HG03045 (cell line): ENCODE results near the gene DAPK2.

ENCODE experiments used
- ATAC-seq: cut with Tn5 transposase; IDR thresholded peaks from one replicate; pipeline ENCODE4 v1.9.1; 2021; ENCODE audit warnings: mild to moderate bottlenecking, moderate library complexity; ENCODE audit not compliant: unreplicated experiment

Gene DAPK2

GRCh38 chr15:63879211-63879610 lies 167.1 kb downstream of the DAPK2 start:
- ATAC-seq, result no peak

DNA sequence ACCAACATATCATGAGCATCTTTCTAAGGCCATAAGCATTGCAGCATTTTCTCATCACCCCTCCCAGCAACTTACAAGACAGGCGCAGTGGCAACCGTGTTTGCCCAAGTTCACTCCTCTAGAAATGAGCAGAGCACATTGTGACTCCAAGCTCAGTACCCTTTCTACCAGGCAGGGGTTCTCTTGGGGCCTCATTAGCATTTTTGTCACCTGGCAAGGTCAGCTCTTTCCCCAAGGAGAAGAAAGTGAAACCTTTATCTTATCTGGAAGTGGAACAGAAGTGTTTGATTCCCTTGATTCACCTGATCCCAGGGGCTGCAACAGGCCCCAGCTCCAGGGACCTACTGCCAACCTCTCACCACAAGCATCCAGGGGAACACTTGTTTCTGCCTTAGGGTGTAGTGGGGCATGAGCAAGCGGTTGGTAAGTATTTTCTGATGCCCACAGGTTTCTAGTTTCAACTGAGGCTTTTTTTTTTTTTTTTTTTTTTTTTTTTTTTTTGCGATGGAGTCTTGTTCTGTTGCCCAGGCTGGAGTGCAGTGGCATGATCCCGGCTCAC lies 168.5 kb downstream of the DAPK2 start:
- ATAC-seq, result no peak

DNA sequence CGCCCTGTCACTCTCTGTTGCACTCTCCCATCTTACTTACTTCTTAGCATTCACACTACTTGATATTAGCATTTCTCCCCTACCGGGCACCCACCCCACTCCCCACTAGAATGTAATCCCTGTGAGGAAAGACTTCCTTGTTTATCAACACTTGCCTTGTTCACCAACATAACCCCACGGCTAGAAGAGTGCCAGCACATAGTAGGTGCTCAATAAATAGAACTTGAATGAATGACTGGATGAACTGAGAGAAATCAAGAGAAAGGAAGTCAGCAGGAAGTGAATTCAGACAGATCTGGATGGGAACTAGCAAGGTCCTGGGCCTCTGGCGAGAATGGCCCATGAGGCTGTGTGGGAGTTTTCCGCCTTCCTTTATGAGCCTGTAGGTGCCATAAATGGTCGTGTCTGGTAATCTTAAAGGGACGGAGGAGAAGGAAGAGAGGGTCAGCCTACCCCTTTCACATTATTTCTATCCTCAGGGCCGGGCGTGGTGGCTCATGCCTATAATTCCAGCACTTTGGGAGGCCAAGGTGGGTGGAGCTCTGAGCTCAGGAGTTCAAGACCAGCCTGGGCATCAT lies 170.1 kb downstream of the DAPK2 start:
- ATAC-seq, result no peak

DNA sequence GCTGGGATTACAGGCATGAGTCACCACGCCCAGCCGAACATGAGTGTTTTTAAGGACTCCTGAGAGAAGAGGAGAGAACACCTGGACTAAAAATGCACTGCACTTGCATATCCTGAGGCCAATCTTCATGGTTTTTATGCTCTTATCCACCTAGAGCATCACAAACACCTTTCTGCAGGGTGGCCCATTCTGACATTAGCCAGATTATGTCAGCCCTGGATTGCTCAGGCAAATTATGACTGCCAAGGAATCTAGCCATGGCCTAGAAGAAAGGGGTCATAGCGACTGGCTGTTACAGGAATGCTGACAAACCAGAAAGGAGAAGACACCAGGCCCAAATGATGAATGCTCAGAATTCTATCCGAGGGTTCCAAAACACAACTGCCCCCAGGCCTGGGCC lies 171.7 kb downstream of the DAPK2 start:
- ATAC-seq, result no peak

DNA sequence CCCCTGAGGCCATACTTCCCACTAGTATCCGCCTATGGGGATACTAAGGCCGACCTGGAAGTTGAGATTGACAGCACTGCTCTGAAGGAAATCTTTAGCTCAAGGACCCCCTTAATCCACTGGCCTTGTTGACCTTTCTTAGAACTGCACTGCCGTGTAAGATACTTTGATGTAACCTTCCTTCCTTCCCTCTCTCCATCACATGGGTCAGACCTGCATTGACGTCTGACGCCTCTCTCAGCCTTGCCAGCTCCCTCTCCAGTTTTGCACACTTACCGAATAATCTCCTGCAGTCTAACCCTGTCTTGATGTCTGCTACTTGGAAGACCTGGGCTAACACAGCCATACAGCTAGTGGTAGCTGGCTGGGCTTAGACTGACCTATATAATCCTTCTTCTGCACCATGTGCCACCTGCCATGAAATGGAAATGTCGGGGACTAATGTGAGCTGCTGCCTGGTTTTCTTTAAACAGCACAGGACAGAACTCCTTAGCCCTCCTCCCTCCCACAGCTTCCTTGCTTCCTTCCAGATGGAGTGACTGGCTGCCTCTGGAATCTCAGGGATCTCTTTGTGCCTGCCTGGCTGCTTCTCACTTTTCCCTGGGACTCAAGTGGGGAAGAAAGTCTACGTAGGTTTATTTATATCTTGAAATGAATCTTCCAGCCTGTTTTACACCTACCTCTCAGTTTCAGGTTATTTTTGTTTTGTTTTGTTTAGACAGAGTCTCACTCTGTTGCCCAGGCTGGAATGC lies 173.3 kb downstream of the DAPK2 start:
- ATAC-seq, result no peak

GRCh38 chr15:63870487-63871209 lies 175.6 kb downstream of the DAPK2 start:
- ATAC-seq, result no peak

- no peak for ATAC-seq
Observed at GRCh38 chr15:63870043-63870394, 176.3 kb downstream of the DAPK2 start.

DNA sequence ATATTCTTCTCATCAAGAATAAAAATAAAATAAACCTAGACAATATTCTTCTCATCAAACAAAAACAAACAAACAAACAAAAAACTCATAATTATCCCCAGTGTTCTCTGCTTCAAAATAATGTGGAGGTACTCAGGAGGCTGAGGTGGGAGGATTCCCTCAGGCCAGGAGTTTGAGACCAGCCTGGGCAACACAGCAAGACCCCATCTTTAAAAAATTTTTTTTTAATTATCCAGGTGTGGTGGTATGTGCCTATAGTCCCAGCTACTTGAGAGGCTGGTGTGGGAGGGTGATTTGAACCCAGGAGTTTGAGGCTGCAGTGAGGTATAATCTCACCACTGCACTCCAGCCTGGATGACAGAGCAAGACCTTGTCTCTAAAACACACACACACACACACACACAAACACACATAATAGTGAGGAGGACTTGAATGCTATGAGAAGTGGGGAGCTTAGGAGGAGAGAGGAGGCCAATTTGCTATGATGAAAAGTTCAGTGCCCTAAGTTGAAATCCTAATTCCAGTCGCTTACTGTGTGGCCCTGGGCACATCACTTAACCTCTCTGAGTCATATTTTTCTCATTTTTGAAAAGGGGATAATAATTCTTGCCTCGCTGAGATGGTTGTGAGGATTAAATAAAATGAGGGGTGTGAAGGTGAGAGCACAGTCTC lies 176.8 kb downstream of the DAPK2 start:
- ATAC-seq, result no peak

DNA sequence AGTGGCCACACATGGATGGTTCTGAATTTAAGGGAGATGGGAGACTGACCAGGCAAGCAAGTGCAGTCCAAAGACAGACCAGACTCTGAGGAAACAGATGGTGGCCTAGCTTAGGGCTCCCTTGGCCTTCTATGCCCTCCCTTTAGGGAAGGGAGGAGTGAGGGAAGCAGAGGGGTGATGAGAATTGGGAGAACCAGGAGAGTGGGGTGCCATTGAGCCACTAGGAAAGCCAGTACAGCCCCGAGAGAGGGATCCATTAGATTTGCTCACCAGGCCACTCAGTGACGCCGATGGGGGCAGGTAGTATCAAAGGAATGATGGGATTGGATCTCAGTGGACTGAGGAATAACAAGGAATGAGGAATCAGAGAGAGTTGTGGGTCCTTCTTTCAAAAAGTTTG lies 182.1 kb downstream of the DAPK2 start:
- no peak for ATAC-seq

GRCh38 chr15:63861946-63862517 lies 184.3 kb downstream of the DAPK2 start:
- no peak for ATAC-seq

- no peak for ATAC-seq
Observed at GRCh38 chr15:63860555-63860954, 185.7 kb downstream of the DAPK2 start.

GRCh38 chr15:63860155-63860554 lies 186.1 kb downstream of the DAPK2 start:
- ATAC-seq, result no peak

DNA sequence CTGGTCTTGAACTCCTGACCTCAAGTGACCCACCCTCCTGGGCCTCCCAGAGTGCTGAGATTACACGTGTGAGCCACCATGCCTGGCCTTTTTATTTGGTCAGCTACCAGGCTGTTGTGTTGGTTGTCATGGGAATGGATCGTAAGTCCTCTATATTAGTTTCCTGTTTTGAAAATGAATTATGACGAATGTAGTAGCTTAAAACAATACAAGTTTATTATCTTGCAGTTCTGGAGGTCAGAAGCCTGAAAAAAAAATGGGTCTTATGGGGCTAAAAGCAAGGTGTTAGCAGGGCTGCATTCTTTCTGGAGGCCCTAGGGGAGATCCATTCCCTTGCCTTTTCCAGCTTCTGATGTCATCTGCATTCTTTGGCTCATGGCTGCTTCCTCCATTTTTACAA lies 187.4 kb downstream of the DAPK2 start:
- ATAC-seq, result no peak

- no peak for ATAC-seq
Observed at GRCh38 chr15:63858448-63858847, 187.8 kb downstream of the DAPK2 start.

DNA sequence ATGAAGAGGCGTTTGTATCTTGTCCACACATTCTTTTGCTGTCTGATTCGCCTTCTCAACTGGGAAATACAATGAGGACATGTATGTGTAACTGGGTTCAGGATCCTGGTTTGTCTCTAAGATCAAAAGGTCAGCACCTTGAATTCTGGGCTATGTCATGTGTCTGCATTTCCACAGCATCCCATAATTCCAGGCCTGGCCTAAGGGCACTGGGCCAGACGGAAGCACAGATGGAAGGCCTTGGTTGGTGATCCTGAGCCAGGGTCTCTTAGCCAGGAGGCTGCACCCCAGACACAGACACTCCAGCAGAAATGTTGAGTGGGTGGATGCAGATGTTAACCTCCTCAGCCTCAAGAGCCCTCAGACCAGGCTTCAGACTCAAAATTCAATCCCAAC lies 188.8 kb downstream of the DAPK2 start:
- no peak for ATAC-seq
